ENCODE data around the gene HSPB7.
"Not testable (repeated sequence)": the region's sequence is repeated elsewhere in the genome, so short reads cannot be mapped to it uniquely, and the experiment has no call there.

Gene HSPB7

DNA sequence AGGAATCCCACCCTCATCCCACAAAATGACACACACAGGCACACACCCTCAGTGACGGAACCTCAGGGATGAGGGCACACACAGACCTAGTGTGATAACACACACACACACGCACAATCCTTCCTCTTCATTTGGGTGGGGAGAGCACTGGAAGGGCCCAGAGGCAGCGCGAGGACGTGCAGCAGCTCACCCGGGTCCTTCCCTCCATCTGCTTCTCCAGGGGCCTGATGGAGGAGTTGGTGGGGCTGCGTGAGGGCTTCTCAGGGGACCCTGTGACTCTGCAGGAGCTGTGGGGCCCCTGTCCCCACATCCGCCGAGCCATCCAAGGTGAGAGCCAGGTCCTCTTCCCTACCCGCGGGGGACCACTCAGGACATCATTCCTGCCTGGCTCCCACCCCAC, 4.5 kb upstream of the HSPB7 start:
- no peak for DNase-seq (ENCODE audit: low read depth in 2 of 2)

DNA sequence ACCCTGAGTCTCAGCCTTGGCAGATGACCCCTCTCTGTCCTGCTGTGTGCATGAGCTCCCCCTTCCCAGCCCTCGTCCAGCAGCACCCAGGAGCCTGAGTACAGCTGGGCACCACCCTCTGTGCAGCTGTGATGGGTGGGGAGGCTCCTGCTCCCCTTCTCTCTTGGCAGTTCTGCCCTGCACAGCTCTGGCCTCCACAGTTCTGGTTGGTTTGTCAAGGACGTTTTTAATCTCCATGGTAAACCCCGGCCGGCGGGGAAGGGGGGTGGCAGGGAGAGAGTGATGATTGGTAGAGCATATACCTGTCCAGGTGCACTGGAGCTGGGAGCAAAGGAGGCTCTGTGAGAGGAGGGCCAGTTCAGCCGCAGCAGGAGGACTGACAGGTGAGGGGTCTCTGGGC, 3.8 kb upstream of the HSPB7 start, which contains the start of gene CLCNKA:
Gene CLCNKA, plus strand, starts transcription at position 356 of the 400 bp plus-strand sequence. CDS start 584 bp downstream, outside the sequence.
- DNase-seq (ENCODE audit: low read depth in 2 of 2), result no peak

DNA sequence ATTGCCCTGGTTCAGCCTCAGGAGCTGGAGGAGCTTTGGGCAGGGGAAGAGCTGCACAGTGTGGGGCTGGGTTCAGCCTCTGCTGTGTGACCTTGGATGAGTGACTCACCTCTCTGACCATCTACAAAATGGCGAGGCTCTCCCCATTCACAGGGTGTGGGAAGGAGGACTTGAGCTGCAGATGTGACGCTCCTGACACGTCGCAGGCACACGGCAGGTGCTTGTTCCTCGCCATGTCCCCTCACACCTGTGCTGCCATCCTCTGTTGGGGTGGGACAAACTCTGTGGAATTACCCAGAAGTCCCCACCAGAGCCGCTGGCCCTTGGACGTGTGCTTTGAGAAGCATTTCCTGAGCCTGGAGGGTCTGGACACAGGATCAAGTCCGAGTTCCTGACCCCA, 3.0 kb upstream of the HSPB7 start:
- DNase-seq (ENCODE audit: low read depth in 2 of 2), result not testable (repeated sequence)

DNA sequence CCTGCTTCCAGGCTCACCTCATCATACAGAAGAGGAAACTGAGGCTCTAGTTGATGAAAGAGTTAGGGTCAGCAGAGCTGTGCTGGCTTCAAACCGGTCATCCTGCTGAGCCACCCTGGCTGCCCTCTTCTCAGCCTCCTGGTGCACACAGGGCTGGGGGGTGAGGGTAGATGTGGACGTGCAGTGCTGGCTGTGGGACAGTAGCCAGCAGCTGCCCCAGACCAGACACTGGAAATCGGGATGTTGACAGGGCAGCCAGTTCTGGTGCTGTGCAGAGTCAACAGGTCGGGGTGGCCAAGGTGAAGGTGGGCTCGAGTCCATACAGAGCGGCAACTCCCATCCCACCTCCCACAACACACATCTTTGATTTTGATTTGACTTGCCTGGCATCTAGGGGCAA, 2.5 kb upstream of the HSPB7 start:
- DNase-seq (ENCODE audit: low read depth in 2 of 2), result no peak

DNA sequence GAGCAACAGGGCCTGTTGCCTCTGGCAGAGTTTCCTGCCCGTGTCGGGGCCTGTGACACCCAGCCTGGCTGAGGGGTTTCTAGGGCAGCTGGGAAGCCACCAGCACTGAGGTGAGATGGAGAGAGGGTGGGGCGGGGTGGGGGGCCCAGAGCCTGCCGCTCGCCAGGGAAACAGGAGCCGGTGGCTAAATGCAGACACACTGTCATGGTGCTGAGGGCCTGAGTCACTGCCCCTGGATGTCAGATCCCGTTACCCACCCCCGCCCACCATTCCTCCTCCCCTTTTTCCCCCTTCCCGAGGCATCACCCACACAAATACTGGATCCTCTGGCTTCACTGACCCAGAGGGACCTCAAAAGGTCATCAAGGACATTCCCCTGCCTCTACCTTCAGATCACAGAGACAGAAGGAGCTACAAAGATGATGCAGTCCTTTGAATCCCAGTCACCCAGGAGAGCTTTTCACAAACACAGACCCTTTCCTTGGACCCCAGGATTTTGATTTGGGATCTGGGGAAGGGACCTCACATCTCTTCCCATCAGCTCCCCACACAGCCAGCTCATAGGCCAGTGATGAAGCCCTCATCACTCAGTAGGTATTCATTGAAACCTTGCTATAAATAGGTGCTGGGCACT, 1.9 kb upstream of the HSPB7 start:
- DNase-seq (ENCODE audit: low read depth in 2 of 2), result no peak

DNA sequence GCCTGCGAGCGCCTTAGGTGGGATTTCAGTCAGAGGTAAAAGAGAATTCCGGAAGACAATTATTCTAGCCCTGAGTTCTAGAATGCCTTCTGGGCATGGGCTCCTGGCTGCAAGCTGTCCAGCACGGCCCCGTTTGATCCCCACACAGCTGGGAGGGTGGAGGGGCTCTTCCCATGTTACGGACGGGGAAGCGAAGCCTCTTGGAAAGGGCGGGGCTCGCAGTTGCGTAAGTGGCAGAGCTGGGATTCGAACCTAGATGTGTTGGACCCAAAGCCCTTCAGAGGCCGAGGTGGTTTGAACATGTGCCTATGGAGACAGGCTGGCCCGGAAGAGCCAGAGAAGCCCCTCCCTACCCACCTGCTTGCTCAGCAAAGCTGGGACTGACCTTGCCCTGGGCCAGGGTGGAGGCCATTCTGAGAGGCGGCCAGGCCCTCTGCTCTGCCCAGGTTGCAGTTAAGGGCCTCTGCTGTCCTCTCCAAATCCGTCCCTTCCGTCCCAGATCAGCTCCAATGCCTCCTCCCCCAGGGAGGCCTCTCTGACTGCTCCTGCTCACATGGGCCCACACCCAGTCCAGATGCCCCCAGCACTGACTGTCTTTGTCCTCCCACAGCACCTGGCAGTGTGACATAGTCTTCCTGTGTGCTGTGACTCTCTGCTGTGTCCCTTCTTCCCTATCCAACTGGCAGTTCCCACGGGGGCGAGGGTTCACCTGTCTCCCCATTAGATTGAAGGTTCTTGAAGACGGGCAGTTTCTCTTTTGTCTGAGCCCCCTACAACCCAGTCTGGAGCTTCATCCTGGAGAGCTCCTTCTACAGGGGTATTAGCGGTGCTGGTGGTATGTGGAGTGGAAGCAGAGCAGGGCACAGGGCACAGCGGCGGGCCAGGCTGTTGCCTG, 1.2 kb upstream of the HSPB7 start:
- no peak for DNase-seq (ENCODE audit: low read depth in 2 of 2)

DNA sequence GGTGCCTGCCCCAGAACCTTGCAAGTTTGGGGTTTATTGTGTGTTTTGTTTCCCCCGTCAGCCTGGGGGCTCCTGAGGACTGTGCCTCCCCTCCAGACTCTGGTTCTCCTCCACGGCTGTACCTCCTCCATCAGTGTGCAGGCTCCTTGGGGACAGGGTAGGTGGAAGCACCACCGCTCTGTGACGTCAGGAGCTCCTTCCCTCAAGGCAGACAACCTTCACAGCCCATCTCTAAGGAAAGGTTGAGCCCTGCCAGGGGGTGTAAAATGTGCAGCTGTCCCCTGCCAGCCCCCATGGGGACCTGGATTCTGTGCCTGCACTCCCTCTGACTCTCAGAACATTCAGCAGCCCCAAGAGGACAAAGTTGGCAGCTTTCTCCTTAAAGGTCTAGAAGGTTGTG, 465 bp upstream of the HSPB7 start:
- DNase-seq (ENCODE audit: low read depth in 2 of 2), result no peak

DNA sequence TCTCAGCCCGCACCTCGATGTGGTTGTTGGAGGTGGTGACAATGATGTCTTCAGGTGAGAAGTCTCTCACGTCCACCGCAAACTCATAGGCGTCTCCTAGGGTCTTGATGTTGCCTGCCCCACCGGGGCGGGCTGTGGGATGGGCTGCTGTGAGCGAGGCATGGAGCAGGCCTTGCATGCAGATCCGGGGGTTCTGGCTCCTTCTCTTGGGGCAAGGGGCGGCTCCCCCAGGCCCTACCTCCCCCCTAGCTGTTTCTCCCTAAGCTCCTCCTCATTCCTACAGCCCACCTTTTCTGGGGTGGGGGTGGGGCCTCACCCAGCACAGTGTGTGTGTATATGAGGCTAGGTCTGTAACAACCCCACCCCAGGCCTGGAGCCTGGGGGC, 775 bp downstream of the HSPB7 start:
- no peak for DNase-seq (ENCODE audit: low read depth in 2 of 2)

DNA sequence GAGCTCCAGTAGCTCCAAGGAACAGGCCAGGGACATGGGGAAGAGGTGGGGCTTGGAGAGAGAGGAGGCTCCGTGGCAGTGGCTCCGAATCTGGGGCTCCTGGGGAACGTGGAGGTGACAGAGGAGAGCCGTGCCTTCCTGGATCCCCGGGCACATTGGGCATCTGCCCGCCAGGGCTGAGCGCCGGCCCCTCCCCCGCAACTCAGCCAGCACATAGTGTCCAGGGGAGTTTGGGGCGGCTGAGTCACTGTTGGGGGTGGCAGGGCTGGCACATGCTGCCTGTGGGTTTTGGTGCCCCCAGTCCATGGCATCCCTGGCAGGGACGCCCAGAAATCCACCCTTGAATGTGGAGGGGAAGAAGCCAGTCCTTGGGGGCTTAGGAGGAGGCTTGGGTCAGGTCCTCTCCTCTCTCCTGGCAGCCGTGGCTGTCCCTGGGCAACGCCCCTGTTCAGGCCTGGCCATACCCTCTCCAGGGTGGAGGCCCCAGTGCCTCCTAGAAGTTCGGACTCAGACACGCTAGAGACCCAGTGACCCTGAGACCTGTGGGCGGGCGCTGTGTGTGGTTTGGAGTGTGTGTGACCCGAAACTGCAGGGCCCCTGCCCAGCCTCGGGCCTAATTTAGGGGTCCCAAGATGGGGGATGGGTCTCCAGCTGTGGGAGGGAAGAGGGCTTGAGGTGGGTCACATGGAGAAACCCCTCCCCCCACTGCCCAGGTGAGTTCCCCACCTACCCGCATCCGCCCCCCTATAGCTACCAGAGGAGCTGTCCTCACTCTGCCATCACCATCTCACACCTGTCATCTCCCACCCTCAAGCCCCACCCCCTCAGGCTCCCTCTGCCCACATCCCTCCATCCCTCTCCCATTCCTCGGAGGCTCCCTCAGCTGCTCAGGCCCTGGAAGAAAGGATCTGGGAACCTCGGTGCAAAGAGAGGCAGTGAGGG, 1.6 kb downstream of the HSPB7 start:
- DNase-seq (ENCODE audit: low read depth in 2 of 2), result no peak

DNA sequence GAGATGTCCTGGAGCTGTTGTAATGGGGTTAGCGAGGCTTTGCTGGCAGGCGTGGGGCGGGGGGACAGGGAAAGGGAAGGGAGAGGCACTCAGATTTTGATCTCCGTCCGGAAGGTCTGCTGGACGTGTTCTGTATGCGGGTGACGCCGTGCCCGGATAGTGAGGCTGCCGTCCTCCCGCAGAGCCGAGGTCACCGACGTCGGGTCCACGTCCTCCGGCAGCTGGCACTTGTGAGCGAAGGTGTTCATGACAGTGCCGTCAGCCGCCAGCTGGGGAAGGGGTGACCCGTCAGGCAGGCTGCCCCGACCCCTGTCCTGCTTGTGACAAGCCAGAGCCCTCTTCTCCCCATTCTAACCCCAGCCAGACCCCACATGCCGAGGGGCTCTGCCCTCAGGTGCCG, 2.4 kb downstream of the HSPB7 start:
- no peak for DNase-seq (ENCODE audit: low read depth in 2 of 2)

DNA sequence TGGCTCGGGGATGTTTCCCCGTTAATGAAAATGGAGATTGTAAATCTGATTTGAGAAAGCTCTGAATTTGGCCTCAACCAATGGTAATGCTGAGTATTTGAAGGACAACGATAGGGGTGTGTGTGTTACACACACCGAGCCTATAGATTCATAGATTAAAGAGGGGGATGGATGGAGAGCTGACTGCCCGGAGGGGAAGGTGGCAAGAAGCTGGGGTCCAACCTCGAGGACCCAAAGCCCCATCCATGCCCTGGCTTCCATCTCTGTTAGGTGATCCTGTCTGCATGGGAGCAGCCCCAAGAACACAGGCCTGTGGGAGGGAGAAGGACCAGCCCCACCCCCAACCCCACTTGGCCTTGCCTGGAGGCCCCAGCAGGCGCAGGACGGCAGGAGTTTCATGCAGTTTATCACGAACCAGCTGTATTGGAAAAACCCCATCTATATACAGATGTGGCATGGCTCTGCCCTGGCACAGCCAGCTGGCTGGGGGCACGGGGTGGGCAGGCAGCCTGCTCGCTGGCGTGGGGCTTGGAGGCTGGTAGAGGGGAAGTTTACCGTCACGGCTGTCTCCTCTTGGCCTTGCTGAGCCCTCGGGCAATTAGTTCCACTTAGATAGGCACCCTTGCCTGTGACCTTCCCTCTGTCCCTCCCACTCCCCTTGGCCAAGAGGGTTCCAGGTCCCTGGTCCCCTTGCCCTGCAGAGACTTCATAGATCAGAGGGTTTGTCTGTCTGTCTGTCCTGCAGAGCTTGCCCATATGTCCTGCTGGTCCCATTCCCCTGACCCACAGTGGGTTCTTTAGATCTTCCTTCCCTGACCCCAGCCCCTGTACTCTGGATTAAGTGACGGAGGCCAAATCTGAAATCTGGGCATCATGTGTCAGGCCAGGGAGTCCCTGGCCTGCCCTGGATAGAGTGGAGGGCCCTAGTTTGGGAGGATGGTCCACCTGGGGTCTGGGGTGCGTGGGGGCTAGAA, 3.0 kb downstream of the HSPB7 start:
- DNase-seq (ENCODE audit: low read depth in 2 of 2), result no peak

DNA sequence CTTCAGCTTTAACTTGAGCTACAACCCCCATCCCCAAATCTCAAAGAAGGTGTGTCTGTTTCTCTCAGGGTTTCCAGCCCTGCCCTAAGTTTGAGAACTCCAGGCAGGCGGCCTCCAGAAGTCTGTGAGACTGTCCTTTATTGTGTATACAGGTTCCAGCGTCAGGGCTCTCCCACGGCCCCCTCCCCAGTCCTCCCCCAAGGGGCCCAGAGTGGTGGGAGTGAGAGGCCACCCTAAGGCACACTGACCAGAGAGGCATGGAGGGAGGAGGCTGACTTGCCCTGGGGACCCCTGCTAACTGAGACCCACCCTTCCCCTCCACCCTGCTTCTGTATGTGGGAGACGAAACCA, 4.0 kb downstream of the HSPB7 start:
- DNase-seq (ENCODE audit: low read depth in 2 of 2), result no peak

DNA sequence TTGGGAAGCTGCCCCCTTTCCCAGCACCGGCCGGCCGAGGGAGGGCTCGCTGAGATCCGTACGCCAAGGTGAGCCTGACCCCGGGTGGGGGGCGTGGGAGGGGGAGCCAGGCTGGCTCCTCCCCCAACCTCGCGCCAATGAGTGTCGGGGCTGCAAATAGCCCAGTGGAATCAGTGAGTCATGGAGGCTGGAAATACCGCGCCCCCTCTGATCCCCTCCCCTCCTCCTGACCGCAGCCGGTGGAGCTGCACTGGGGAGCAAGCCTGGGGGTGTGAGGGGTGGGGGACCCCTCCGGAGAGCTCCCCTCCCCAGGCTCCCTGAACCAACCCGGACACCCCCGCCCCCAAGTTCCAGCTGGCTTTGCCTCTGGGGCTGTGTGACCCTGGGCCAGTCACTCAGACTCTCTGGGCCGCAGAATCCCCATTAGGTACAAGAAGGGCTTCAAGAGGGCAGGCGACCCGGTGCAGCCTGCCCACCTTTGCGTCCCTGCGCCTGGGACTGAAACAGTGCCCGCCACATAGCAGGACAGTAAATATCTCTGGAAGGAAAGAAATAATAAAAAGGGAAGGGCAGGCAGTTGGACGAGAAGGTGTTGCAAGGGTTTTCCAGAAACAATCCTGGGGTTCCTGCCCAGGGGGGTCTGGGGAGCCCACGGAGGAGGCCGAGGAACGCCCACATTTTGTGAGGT, 4.5 kb downstream of the HSPB7 start:
- DNase-seq (ENCODE audit: low read depth in 2 of 2), result peak; percentile 8 to 31

DNA sequence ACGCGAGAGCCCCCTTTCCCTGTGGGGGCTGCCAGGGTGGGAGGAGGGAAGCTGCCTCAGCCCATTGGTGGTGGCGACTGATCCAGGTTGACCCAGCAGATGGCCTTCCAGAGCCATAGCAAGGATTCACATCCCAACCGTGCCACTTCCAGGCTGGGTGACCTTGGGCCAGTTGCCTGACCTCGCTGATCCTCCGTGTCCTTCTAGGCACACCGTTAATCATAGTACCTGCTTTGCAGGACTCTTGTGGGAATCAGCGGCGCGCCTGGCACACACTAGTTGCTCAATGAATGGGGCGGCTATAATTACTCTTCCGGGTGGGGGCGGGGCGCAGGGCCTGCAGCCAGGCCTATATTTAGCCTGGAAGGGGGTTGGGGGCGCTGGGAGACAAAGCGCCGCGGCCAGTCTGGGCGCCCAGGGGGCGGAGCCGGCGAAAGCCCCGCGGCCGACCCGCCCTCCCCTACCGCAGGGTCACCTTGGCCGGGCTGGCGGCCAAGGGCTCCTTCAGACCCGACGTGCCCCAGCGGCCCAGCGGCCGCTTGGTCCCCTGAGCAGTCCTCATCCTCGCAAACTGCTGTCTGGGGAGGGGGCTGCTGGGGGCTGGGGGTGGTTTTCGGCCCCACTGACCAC, 5.1 kb downstream of the HSPB7 start:
- no peak for DNase-seq (ENCODE audit: low read depth in 2 of 2)

DNA sequence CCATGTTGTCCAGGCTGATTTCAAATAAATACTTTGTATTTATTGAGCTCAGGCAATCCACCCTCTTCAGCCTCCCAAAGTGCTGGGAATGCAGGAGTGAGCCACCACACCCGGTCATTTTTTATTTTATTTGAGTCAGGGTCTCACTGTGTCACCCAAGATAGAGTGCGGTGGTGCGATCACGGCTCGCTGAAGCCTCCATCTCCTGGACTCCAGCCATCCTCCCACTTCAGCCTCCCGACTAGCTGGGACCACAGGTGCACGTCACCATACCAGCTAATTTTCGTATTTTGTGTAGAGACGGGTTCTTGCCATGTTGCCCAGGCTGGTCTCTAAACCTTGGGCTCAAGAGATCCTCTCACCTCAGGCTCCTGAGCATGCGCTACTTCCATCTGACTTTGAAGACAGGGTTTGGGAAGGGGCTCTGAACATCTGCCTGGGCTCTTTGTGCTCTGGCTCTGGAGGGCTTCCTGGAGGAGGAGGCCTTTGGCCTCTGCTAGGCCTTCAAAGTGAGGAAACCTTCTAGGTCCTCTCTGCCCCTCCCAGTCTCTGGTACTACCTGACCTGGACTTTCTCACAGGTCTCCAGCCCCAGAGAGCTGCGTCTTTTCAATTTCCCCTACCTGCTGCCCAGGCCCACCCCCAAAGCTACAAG, 5.8 kb downstream of the HSPB7 start:
- no peak for DNase-seq (ENCODE audit: low read depth in 2 of 2)

DNA sequence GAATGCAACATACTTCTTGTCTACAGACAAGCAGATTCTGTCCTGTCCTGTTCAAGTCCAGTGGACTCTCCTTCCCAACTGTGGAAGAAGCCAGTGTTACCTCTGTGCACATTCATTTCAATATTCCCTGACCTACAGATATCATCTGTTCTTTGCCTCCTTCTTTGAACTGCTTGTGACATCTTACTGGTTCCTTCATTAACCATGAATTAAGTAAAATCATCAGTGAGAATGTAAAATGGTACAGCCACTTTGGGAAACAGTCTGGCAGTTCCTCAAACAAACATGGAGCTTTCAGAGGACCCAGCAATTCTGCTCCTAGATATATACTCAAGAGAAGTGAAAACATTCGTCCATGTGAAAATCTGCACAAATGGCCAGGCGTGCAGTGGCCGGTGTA, 7.0 kb downstream of the HSPB7 start:
- no peak for DNase-seq (ENCODE audit: low read depth in 2 of 2)

DNA sequence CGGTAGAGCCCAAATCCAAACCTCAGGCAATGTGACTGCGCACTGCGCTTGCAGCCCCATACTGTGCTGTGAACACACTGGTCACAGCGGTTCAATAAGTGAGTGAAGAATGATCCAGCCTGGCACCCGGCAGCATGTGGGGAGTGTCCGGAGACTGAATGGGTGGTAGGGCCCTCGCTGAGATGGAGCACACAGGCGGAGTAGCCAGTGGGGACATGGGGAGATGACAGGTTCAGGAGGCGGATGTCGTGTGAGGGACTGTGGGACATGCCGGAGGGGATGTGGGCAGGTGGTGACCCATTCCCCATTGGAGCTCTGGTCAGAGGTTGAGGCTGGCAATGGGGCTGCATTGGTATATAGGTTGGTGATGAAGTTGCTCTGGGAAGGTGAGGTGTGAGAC, 8.2 kb downstream of the HSPB7 start:
- DNase-seq (ENCODE audit: low read depth in 2 of 2), result no peak

DNA sequence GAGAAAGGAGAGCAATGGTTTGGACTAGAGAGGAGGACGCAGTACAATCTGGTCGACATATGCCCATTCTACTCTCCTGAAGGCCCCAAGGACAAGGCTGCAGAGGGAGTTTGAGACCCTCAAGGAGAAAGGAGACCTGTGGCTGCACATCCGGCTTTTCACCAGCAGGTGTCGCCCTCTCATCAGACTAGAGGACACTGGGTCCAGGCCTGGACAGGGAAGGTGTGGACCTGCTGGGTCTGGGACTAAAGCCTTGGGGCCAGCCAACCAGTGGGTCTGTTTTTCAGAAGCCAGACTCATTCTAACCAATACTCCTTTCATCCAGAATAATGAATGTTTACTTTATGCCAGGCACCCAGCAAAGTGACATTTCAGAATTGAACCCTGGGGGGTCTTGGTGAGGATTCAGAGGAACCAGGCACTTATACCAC, 8.8 kb downstream of the HSPB7 start:
- DNase-seq (ENCODE audit: low read depth in 2 of 2), result peak; percentile 19 to 60

DNA sequence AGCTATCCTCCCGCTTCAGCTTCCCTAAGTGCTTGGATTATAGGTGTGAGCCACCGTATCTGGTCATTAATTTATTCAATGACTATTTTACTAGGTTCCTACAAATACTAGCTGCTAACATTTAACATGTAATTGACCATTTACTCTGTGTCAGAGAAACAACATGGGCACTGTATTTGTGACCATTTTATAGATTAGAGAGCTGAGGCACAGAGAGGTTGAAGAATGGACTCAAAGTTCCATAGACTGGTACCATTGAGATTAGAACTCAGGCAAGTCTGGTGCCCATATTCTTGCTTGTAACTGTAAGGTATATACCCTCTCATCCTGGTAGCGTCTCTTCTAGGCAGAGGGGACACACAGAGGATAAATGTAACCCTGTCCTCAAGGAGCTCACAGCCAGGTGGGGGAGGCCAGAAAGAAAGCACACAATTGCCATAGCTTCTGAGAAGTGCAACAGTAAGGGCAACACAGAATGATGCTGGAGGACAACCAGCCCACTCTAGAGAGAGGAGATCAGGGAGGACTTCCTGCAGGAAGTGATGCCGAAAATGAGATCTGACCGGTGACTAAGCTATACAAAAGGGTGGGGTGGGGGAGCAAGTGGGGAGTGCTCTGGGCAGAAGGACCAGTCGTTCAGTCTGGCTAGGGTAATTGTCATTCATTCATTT, 10.0 kb downstream of the HSPB7 start:
- no peak for DNase-seq (ENCODE audit: low read depth in 2 of 2)

Measured in stimulated activated CD4-positive, alpha-beta T cell treated with anti-CD3 and anti-CD28 coated beads, Interleukin-1b, Interleukin-23, amount 100 ng/mL, for 1 hour (primary cell).